Activated CD8-positive, alpha-beta memory T cell treated with anti-CD3 and anti-CD28 coated beads, Interleukin-2, amount 10 ng/mL, durations not matched to agents 7 days and 5 days (primary cell): ENCODE data around the gene RPL10. TPM values are rescaled to one million over a fixed set of nuclear protein-coding genes. Genes with fewer than 3 reads are reported as not detected.
A peak's percentile ranks its signal among the peaks of the same experiment; 100 is the strongest.

Experiments used
- ATAC-seq: fragments of 150-1000 bp; cut with Tn5 transposase; one replicate; pipeline ENCODE4 v1.10.0; 2021; ENCODE audit warnings: moderate library complexity
- CTCF ChIA-PET: fragments of 350-600 bp; sonication (Branson Sonifier 250); formaldehyde crosslinking; loops from one replicate; lab custom pipeline; 2021; ENCODE audit warnings: antibody characterized with exemption; lab: Charles Lee
- DNase-seq: peaks from one replicate; pipeline ENCODE4 v3.0.0-alpha.2; 2020
- H3K27ac Mint-ChIP-seq: one replicate; pipeline ENCODE4 v1.8.0; 2021; ENCODE audit warnings: mild to moderate bottlenecking, mixed read lengths
- H3K27me3 Mint-ChIP-seq: one replicate; pipeline ENCODE4 v1.8.0; 2021; ENCODE audit warnings: mixed read lengths
- H3K36me3 Mint-ChIP-seq: one replicate; pipeline ENCODE4 v1.8.0; 2021; ENCODE audit warnings: mild to moderate bottlenecking, mixed read lengths
- H3K4me1 Mint-ChIP-seq: one replicate; pipeline ENCODE4 v1.8.0; 2021; ENCODE audit warnings: mixed read lengths
- H3K4me3 Mint-ChIP-seq: one replicate; pipeline ENCODE4 v1.8.0; 2021; ENCODE audit warnings: mild to moderate bottlenecking, moderate library complexity, mixed read lengths
- H3K9me3 Mint-ChIP-seq: one replicate; pipeline ENCODE4 v1.8.0; 2022; ENCODE audit warnings: low read depth, mixed read lengths
- microRNA-seq: library from miRNA; unstranded; fragments of <30 nt; microRNA quantifications from one replicate; pipeline ENCODE4 v1.2.0, GENCODE V29; 2022
- total RNA-seq, 2 experiments: library from RNA; stranded (reverse); gene quantifications; one replicate each; pipeline ENCODE4 v1.2.3, GENCODE V29; 2021

Gene RPL10
- total RNA-seq, 2 experiments from 2014 or later = 2,013 to 2,356 TPM

GRCh38 chrX:154446430-154446829 lies 48.3 kb downstream of the RPL10 start:
- ATAC-seq (no peak), DNase-seq (no peak)
- Mint-ChIP-seq H3K27me3 (no peaks in the 10 kb centered on the region), H3K27ac (peak overlapping the region; percentile 28), H3K9me3 (no peaks in the 10 kb centered on the region), H3K4me3 (no peak overlapping the region), H3K36me3 (peaks cover 5% of the 10 kb centered on the region), H3K4me1 (peaks cover 16% of the 10 kb centered on the region)
- CTCF ChIA-PET = no interaction called here

GRCh38 chrX:154448484-154448883 lies 50.3 kb downstream of the RPL10 start:
- DNase-seq (no peak), ATAC-seq (no peak)
- CTCF ChIA-PET = no interaction called here
- H3K4me1 Mint-ChIP-seq = peaks cover 8% of the 10 kb centered on the region
- peaks cover 4% of the 10 kb centered on the region for H3K36me3 Mint-ChIP-seq
- H3K4me3 Mint-ChIP-seq = no peak overlapping the region
- no peaks in the 10 kb centered on the region for H3K27me3 Mint-ChIP-seq
- H3K9me3 Mint-ChIP-seq = no peaks in the 10 kb centered on the region
- no peak overlapping the region for H3K27ac Mint-ChIP-seq

DNA sequence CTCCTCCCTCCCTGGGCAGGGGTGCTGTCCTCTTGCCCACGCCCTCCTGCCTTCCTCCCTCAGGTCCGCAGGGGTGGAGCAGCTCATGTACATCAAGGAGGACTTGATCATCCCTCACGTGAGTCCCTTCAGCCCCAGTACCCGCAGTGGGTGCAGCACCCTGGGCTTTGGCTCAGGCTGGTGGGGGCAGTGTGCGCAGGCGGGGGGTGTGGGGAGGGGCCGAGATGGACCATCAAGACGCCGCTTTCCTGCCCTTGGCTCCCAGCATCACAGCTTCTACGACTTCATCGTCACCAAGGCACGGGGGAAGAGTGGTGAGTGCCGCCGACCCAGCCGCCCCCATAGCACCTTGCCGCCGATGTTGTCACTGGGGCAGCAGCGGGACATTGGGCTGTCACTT lies 51.4 kb downstream of the RPL10 start:
- DNase-seq = no peak
- CTCF ChIA-PET = interaction anchor here (0.7 kb wide), 1 partner anchor 78 kb away, joined by 3 read pairs; no protein-coding TSS in a partner anchor

GRCh38 chrX:154450312-154450711 lies 52.1 kb downstream of the RPL10 start:
- H3K9me3 Mint-ChIP-seq = no peaks in the 10 kb centered on the region
- no peak overlapping the region for H3K4me3 Mint-ChIP-seq
- DNase-seq (no peak), ATAC-seq (no peak)
- H3K36me3 Mint-ChIP-seq = peaks cover 9% of the 10 kb centered on the region
- no peaks in the 10 kb centered on the region for H3K27me3 Mint-ChIP-seq
- peaks cover 5% of the 10 kb centered on the region for H3K4me1 Mint-ChIP-seq
- CTCF ChIA-PET = no interaction called here
- H3K27ac Mint-ChIP-seq = no peak overlapping the region

More for the DNA sequence above, 51.4 kb downstream of the RPL10 start:
- Mint-ChIP-seq H3K4me3 (no peak overlapping the region), H3K27me3 (no peaks in the 10 kb centered on the region), H3K27ac (no peak overlapping the region), H3K9me3 (no peaks in the 10 kb centered on the region), H3K36me3 (peaks cover 9% of the 10 kb centered on the region), H3K4me1 (peaks cover 8% of the 10 kb centered on the region)
- no peak for ATAC-seq

Small RNA genes lying within 50 kb of the gene (microRNA-seq; reads per million reads assigned to microRNA genes)
- 1.3 reads per million for gene MIR6858

Other genes with a start within 250 kb of the RPL10 start
- not detected for gene OPN1MW, start 215.8 kb upstream of the RPL10 start, total RNA-seq
- gene OPN1MW2, start 178.6 kb upstream of the RPL10 start, total RNA-seq = not detected
- gene OPN1MW3, start 140.8 kb upstream of the RPL10 start, total RNA-seq = not detected
- gene TEX28, start 103.3 kb upstream of the RPL10 start, total RNA-seq = not detected
- 1 to 10 TPM in 1 of 2 experiments, under 1 TPM in 1; 0.75 to 1.1 TPM for gene TKTL1, start 102.6 kb upstream of the RPL10 start, total RNA-seq
- gene FLNA, start 23.7 kb upstream of the RPL10 start, total RNA-seq = 1,000 to 10,000 TPM; 1,602 to 2,011 TPM
- gene EMD, start 19.1 kb upstream of the RPL10 start, total RNA-seq = 10 to 100 TPM; 64.6 to 70.2 TPM
- 10 to 100 TPM; 18.4 to 19.6 TPM for gene DNASE1L1, start 10.9 kb downstream of the RPL10 start, total RNA-seq
- gene TAFAZZIN, start 13.2 kb downstream of the RPL10 start, total RNA-seq = 10 to 100 TPM; 77.1 to 90.2 TPM
- 10 to 100 TPM; 42.0 to 48.4 TPM for gene ATP6AP1, start 30.3 kb downstream of the RPL10 start, total RNA-seq
- 100 to 1,000 TPM in 1 of 2 experiments, 10 to 100 TPM in 1; 99.0 to 117 TPM for gene GDI1, start 38.8 kb downstream of the RPL10 start, total RNA-seq
- gene FAM50A, start 45.8 kb downstream of the RPL10 start, total RNA-seq = 10 to 100 TPM; 66.2 to 70.5 TPM
- 10 to 100 TPM; 42.3 to 48.5 TPM for gene PLXNA3, start 59.9 kb downstream of the RPL10 start, total RNA-seq
- 10 to 100 TPM; 38.8 to 39.0 TPM for gene LAGE3, start 80.9 kb downstream of the RPL10 start, total RNA-seq
- 10 to 100 TPM; 48.1 to 53.2 TPM for gene UBL4A, start 88.2 kb downstream of the RPL10 start, total RNA-seq
- 10 to 100 TPM; 24.3 to 24.9 TPM for gene SLC10A3, start 92.3 kb downstream of the RPL10 start, total RNA-seq
- gene FAM3A, start 117.9 kb downstream of the RPL10 start, total RNA-seq = 10 to 100 TPM; 21.5 to 31.7 TPM
- gene G6PD, start 148.5 kb downstream of the RPL10 start, total RNA-seq = 100 to 1,000 TPM; 116 to 117 TPM
- 10 to 100 TPM; 53.0 to 58.1 TPM for gene IKBKG, start 149.2 kb downstream of the RPL10 start, total RNA-seq
- gene CTAG1A, start 186.8 kb downstream of the RPL10 start, total RNA-seq = not detected
- gene CTAG1B, start 220.9 kb downstream of the RPL10 start, total RNA-seq = not detected